ENCODE measurements around the gene LLCFC1.

The LLCFC1 gene

DNA sequence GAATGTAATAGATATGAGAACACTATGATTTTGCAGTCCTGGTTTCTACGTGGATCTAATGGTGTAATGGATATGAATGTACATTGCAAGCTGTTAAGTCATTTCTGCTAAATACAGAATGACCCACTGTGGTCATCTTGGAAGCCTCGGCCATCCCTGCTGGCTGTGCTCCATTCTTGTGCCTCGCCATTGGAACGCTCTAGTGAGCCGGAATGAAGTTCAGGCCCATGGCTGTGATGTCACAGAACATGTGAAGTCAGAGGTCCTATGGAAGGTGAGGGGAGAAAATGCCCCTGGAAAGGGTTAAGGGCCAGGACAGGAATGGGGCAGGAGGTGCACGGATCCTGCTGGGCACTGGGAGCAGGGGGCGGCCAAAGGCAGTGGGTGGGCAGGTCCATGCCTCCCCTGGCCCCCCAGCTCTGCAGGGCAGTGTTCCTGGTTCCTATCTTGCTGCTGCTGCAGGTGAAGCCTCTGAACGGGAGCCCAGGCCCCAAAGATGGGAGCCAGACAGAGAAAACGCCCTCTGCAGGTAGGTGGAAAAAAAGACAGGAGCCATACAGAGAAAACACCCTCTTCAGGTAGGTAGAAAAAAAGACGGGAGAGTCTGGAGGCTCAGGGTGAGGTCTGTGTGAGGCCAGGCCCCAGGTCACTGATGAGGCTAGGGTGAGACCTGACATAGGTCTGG, at the start of gene LLCFC1:
LLCFC1 (plus strand) TSS at position 259 of the 685 bp plus-strand sequence; CDS start at position 397, 138 bp downstream.
- no peak for DNase-seq (ENCODE audit: low read depth)
- TF ChIP-seq, protein P1, sequence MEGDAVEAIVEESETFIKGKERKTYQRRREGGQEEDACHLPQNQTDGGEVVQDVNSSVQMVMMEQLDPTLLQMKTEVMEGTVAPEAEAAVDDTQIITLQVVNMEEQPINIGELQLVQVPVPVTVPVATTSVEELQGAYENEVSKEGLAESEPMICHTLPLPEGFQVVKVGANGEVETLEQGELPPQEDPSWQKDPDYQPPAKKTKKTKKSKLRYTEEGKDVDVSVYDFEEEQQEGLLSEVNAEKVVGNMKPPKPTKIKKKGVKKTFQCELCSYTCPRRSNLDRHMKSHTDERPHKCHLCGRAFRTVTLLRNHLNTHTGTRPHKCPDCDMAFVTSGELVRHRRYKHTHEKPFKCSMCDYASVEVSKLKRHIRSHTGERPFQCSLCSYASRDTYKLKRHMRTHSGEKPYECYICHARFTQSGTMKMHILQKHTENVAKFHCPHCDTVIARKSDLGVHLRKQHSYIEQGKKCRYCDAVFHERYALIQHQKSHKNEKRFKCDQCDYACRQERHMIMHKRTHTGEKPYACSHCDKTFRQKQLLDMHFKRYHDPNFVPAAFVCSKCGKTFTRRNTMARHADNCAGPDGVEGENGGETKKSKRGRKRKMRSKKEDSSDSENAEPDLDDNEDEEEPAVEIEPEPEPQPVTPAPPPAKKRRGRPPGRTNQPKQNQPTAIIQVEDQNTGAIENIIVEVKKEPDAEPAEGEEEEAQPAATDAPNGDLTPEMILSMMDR (IDR thresholded peaks at IDR 0.05; ENCODE audit: low read depth, low read length, missing control alignments) = peak; percentile 41
- H3K4me3 ChIP-seq (ENCODE audit: low read depth, low read length) = no peak within 1 kb of the TSS

DNA sequence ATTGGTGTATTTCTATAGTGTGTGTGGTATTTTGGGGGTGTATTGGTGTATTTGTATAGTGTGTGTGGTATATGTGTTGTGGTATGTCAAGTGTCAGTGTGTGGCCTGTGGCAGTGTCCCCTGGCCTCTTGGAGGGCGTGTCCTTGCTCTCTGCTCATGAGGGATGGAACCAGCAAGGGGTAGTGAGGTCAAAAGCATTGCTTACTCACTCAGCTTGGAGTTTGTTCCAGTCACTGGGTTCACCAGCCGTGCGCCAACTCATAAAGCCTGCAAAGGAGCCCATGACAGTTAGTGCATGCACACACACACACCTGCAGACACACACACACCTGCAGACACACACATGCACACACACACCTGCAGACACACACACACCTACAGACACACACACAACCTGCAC, 49.5 kb upstream of the LLCFC1 start:
- H3K4me3 ChIP-seq (ENCODE audit: low read depth, low read length) = no peak overlapping the region
- DNase-seq (ENCODE audit: low read depth) = no peak
- TF ChIP-seq, protein P1 (IDR thresholded peaks at IDR 0.05; ENCODE audit: low read depth, low read length, missing control alignments) = no peak

DNA sequence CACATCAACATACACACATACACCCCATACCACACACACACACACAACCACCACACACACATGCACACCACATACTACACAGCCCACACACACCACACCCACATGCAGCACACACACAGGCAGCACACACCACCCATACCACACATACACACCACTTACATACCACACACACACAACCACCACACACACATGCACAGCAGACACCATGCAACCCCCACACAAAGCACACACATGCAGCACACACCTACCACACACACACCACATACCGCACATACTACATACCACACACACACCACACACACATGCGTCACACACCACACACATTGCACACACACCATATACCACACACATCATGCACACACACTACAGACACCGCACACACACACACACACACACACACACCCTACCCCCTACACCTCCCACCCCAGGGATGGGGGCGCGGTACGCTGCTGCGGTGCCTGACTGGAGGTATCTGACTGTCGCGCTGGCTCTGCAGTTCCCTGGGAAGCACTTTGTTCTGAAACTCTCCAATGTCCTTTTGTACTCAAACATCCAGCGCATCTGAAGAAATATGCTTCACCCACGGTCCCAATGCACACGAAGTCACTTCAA, 48.3 kb upstream of the LLCFC1 start:
- DNase-seq (ENCODE audit: low read depth) = no peak
- TF ChIP-seq, protein P1 (IDR thresholded peaks at IDR 0.05; ENCODE audit: low read depth, low read length, missing control alignments) = no peak

DNA sequence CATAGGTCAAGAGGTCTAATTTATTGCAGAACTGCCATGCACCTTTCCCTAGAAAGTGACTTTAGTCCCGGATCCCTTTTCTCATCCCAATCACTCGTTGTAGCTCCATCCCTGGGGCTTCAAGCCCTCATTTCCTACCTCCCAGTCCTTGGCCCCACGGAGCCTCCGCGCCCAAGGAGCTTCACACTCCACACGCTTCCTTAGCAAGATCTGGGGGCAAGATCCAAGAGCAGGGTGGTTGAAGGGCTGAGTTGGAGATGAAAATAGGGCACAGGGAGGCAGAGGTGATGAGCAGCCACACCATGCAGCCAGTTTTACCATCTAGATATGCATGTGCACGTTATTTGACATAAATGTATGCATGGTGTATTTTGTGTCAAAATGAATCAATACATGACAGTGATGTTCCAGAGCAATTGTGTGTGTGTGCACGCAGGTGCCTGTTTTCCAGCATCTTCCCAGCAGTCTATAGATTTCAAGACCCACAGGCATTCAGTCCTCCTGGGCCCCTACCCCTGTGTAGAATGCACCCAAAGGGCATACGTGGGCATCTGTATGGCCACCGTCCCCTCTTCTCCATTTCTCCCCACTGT, 47.7 kb upstream of the LLCFC1 start:
- TF ChIP-seq, protein P1 (IDR thresholded peaks at IDR 0.05; ENCODE audit: low read depth, low read length, missing control alignments) = no peak
- H3K4me3 ChIP-seq (ENCODE audit: low read depth, low read length) = no peak overlapping the region
- DNase-seq (ENCODE audit: low read depth) = no peak

More for the DNA sequence above, 48.3 kb upstream of the LLCFC1 start:
- H3K4me3 ChIP-seq (ENCODE audit: low read depth, low read length) = no peak overlapping the region

DNA sequence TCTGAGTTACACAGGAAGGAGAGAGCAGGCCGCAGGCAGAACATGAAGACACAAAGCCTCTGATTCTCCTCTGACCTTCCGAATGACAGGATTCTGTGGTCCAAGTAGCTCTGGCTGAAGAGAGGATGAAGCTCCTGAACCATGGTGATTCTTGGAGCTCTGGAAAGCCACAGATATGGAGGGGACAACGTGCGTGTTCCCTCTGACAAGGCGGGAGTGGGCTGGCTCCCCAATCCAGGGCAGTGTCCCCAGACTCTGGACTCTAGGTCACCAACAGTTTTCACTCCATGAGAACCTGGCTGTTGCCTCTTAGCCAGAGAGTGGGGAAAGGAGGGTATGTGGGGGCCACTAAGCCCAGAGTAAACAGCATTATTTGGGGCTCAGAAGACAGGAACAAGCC, 46.3 kb upstream of the LLCFC1 start:
- TF ChIP-seq, protein P1 (IDR thresholded peaks at IDR 0.05; ENCODE audit: low read depth, low read length, missing control alignments) = no peak
- DNase-seq (ENCODE audit: low read depth) = no peak
- H3K4me3 ChIP-seq (ENCODE audit: low read depth, low read length) = no peak overlapping the region

DNA sequence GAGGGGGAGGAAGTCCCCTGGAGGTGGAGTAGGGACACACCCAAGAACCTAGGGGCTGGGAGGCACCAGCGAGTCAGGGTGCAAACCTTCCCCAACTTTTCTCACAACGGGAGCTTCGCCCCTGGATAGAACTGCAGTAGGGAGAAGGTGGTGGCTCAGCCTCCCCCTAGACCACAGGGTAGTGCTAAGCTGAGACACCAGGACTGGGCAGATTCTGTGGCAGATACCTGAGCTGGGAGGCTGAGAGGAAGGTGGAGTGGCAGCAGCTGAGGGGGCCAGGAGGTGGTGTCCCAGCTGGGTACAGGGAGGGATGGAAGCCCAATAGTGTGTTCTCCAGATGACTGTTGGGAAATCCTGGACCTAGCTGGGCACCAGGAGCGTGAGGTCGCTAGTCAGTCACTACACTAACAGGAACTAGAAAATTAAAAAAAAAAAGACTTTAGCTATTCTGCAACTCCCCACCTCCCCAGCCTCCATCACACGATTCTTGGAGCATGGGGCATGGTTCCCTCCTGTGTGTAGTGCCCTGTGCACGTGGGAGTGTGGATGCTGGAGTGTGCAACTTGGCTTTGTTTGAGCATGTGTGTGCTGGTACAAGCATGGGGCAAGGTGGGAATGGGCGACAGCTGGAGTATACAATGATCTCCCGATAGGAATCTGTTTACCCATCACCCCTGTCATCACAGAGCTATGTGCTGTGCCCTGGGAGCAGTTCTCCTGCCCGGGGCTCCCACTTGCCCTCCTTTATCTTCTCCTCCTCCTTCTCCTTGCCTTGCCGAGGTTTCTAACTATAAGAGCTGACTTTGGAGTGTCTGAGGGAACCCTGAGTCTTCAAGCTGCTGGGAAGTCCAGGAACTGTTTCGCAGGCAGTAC, 44.9 kb upstream of the LLCFC1 start:
- no peak overlapping the region for H3K4me3 ChIP-seq (ENCODE audit: low read depth, low read length)
- TF ChIP-seq, protein P1 (IDR thresholded peaks at IDR 0.05; ENCODE audit: low read depth, low read length, missing control alignments) = no peak
- DNase-seq (ENCODE audit: low read depth) = no peak
